HG03135 (cell line): Measurements from ENCODE around the gene GAREM2.
"Not testable (repeated sequence)": the region's sequence is repeated elsewhere in the genome, so short reads cannot be mapped to it uniquely, and the experiment has no call there.

Experiments used
- ATAC-seq: cut with Tn5 transposase; IDR thresholded peaks from one replicate; pipeline ENCODE4 v1.9.1; 2021; ENCODE audit warnings: mild to moderate bottlenecking, moderate library complexity; ENCODE audit not compliant: unreplicated experiment

The GAREM2 gene

GRCh38 chr2:26172871-26173775 is at the start of gene GAREM2:
TSS of gene GAREM2 (plus strand) at chr2:26173088. CDS start at chr2:26173221, 133 bp downstream.
- ATAC-seq, result no peak

DNA sequence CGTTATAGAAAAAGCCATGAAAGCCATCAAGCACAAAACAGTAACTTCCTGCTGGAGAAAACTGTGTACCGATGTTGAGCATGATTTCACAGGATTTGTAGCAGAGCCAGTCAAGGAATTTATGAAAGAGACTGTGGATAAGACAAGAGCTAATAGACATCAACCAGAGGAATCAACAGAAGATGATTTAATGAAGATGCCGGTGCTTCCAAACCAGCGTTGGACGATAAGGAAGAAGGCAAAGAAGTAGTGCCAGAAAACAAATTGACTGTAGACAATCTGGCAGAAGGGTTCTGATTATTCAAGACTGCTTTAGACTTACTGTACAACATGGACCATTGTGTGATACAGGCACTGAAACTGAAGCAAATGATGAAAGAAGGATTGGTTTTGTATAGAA is 49.5 kb upstream of the GAREM2 start:
- ATAC-seq, result no peak

- no peak for ATAC-seq
Observed at GRCh38 chr2:26126074-26126473, 46.8 kb upstream of the GAREM2 start.

- no peak for ATAC-seq
Observed at GRCh38 chr2:26128176-26128575, 44.7 kb upstream of the GAREM2 start.

- ATAC-seq, result no peak
Observed at GRCh38 chr2:26130763-26131162, 42.1 kb upstream of the GAREM2 start.

DNA sequence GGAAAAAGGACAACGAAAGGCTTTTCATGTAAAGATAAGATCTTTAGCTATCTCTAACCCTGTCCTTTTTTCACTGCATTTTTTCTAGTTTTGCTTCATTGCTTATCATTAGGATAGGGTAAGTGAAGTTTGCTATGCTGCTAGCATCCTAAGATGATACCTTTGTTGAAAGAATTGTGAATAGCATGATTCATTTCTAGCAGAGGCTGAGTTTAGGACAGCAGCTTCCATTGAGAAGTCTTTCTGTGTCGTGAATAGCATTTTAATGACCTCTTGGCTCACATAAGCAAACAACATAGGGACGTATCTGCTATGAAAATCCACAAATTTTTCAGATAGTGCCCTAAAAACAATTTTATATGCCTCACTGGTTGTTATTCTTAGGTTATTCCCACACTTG is 36.4 kb upstream of the GAREM2 start:
- ATAC-seq, result no peak

- no peak for ATAC-seq
Observed at GRCh38 chr2:26139269-26140183, 33.4 kb upstream of the GAREM2 start.

DNA sequence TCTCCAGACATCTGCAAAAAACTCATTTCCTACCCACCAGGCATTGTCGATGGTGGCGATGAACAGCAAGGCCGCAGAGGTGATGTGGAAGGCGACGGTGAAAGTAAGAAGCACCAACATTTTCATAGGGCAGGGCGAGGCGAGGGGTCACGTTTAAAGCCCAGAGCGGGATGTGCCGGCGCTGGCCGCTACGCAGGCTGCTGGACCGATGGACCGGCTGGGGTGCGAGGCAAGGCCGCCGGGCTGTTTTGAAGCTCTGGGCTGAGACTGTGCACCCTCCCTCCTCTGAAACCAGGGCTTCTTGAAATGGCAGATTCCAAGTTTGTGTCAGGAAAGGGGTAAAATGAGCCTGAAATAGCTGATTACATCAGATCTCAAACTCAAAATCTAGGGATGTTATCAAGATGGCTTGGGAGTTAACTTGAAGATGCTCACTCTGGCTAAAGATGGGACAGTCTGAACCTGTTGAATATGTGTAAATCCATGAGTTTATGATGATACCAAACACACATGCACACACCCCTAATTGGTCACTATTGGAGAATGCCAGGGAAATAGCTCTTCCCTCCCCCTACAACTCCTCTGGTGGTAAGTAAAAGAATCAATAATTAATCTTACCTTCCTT is 31.6 kb upstream of the GAREM2 start:
- no peak for ATAC-seq

- ATAC-seq, result no peak
Observed at GRCh38 chr2:26144031-26144430, 28.9 kb upstream of the GAREM2 start.

DNA sequence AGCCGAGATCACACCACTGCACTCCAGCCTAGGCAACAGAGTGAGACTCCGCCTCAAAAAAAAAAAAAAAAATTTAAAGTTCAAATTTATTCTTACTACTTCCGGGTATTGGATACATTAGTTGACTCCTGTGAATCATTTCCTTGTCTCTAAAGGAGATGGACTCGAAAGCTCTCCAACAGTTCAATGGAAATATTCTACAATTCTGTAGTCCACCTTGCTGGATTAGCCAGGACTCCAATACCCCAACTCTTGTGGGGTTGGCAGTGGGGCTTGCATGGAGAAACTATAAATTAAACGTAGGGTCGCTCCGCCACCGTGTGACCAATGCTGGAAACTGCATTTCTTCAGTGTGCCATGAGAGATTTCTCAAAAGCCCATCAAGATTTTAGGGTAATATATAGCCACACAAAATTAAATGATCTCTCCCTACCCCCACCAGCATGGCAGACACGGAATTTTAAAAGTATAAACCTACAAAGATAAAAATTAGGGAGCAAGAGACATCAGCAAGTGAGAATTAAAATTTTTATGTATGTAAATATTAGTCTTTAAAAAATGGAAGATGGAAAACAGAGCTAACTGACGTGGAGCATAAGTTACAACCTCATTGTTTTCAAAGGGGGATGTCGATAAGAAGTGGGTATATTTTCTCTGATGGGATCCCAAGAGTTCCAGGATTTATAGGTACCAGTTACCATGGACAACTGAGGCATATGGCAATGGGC is 27.8 kb upstream of the GAREM2 start:
- no peak for ATAC-seq

DNA sequence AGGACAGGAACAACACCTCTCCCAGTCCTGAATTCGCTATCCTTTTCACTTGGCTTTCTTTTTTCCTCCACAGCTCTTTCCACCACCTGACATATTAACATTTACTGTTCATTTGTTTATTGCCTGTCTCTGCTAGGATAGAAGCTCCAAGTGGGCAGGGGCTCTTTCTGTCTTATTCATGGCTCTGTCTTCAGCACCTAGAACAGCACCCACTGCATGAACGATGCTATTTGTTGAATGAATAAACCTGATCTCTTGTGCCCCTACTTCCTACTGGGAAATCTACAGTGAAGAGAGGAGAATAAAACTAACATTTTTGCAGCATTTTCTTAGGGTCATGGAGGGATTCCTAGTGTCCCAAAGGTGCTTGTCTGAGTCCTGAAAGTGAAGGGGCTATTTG is 24.4 kb upstream of the GAREM2 start:
- no peak for ATAC-seq

- no peak for ATAC-seq
Observed at GRCh38 chr2:26150243-26150642, 22.6 kb upstream of the GAREM2 start.

- no peak for ATAC-seq
Observed at GRCh38 chr2:26157580-26157979, 15.3 kb upstream of the GAREM2 start.

DNA sequence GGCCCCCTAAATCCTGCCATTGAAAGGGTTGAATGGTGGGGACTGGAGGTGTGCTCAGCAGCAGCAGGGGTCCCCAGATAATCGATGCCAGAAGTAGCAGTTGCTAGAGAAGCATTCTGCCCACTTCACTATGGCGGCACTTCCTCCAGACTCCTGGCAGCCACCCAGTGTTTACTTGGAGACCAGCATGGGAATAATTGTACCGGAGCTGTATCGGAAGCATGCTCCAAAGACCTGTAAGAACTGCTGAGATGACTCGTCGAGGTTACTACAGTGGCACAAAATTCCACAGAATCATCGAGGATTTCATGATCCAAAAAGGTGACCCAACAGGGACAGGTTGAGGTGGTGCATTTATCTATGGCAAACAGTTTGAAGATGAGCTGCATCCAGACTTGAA is 11.0 kb upstream of the GAREM2 start:
- ATAC-seq, result no peak

DNA sequence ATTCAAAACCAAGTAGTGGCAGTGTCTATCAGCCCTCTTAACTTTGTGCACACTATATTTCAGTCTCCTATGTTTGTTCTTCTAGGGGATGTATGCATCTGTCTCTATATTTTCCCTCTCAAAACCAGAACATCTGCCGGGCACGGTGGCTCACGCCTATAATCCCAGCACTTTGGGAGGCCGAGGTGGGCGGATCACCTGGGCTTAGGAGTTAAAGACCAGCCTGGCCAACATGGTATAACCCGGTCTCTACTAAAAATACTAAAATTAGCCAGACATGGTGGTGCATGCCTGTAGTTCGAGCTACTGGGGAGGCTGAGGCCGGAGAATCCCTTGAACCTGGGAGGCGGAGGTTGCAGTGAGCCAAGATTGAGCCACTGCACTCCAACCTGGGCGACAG is 9.9 kb upstream of the GAREM2 start:
- ATAC-seq, result no peak

GRCh38 chr2:26164231-26164630 is 8.7 kb upstream of the GAREM2 start:
- ATAC-seq, result no peak

- ATAC-seq, result no peak
Observed at GRCh38 chr2:26164641-26165211, 8.2 kb upstream of the GAREM2 start.

- ATAC-seq, result no peak
Observed at GRCh38 chr2:26165403-26165802, 7.5 kb upstream of the GAREM2 start.

- not testable (repeated sequence) for ATAC-seq
Observed at GRCh38 chr2:26166541-26166940, 6.3 kb upstream of the GAREM2 start.

DNA sequence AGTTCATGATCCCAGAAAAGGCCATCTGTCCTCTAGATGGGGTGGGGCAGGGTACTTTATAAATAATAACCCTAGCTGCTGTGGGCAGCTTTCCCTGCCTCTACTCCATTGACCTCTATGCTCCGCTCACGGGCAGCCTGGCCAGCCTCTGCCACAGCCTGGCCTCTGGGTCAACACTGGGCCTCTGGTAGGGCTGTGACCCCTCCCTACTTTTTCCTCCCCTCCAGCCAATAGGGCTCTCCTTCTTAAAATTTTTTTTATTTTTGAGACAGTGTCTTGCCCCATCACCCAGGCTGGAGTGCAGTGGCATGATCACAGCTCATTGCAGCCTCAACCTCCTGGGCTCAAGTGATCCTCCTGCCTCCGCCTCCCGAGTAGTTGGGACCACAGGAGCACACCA is 4.1 kb upstream of the GAREM2 start:
- ATAC-seq, result no peak
